Prostate gland (tissue), 2 donors: ENCODE results near the gene ADAMTS17.

Experiments
- CTCF ChIP-seq, 4 experiments: fragments of 200-600 bp in 2 of 4; fragments of 450-650 bp in 2 of 4; sonication (generic) in 2 of 4; IDR thresholded peaks; 1 replicate in 3 of 4; 2 replicates in 1 of 4; pipeline ENCODE4 v1.5.1; 2016 to 2019; ENCODE audit warnings: antibody characterized with exemption in 4 of 4, mild to moderate bottlenecking in 2 of 4, moderate library complexity in 2 of 4
- POLR2A ChIP-seq: fragments of 450-650 bp; IDR thresholded peaks from one replicate; pipeline ENCODE4 v1.6.1; 2016; ENCODE audit warnings: antibody characterized with exemption, mild to moderate bottlenecking

GRCh38 chr15:100191161-100191560 lies 150.6 kb downstream of the ADAMTS17 start:
- TF ChIP-seq POLR2A (no peak), CTCF (IDR thresholded peaks at IDR 0.05) (no peak)
